SK-N-SH (cell line): ENCODE results near the gene DPP10. TPM values are rescaled to one million over a fixed set of nuclear protein-coding genes. Genes with fewer than 3 reads are reported as not detected.

Source experiments
- CTCF ChIA-PET: fragments of 300-600, 350-600 bp; formaldehyde crosslinking; extraction: SDS; loops from one replicate; lab custom pipeline; 2021; lab: Yijun Ruan, JAX
- POLR2A ChIA-PET: fragments of 350-600 bp; sonication (Branson Sonifier 250); formaldehyde crosslinking; extraction: SDS; loops from one replicate; lab custom pipeline; 2020; ENCODE audit warnings: antibody characterized with exemption, inconsistent platforms; lab: Yijun Ruan, JAX
- DNase-seq: peaks from one replicate; pipeline ENCODE4 v3.0.0; 2012
- H2AFZ ChIP-seq: fragments of 200-600 bp; sonication (generic); 2 replicates; pipeline ENCODE4 v1.8.1; 2016; ENCODE audit warnings: antibody characterized with exemption, mild to moderate bottlenecking, low read depth
- H3F3A ChIP-seq: fragments of 200-600 bp; sonication (generic); replicated peaks from 2 replicates; pipeline ENCODE3; 2016; ENCODE audit warnings: antibody characterized with exemption, mild to moderate bottlenecking; ENCODE audit not compliant: insufficient read depth
- H3K27ac ChIP-seq, 2 experiments: fragments of 200-500 bp in 1 of 2; fragments of 200-600 bp in 1 of 2; sonication (Bioruptor generic) in 1 of 2; sonication (generic), shearing (Covaris generic) in 1 of 2; 2 replicates each; pipeline versions ENCODE4 v1.5.1 to v1.6.1; 2014 to 2016; ENCODE audit warnings: low read depth in 2 of 2, inconsistent platforms in 1 of 2, low read length in 1 of 2, mild to moderate bottlenecking in 1 of 2, mixed read lengths in 1 of 2
- H3K27me3 ChIP-seq: fragments of 200-600 bp; sonication (generic), shearing (Covaris generic); 2 replicates; pipeline ENCODE4 v1.6.1; 2016; ENCODE audit warnings: mixed run types; ENCODE audit not compliant: insufficient read depth
- H3K36me3 ChIP-seq, 2 experiments: fragments of 200-500 bp in 1 of 2; fragments of 200-600 bp in 1 of 2; sonication (Bioruptor generic) in 1 of 2; sonication (generic) in 1 of 2; replicated peaks in 1 of 2; 2 replicates each; pipeline versions ENCODE3 to v1.5.1; 2014 to 2016; ENCODE audit warnings: low read length in 1 of 2, mild to moderate bottlenecking in 1 of 2; ENCODE audit not compliant: insufficient read depth in 2 of 2, control insufficient read depth in 1 of 2
- H3K4me1 ChIP-seq, 2 experiments: fragments of 200-500 bp in 1 of 2; fragments of 200-600 bp in 1 of 2; sonication (Bioruptor generic) in 1 of 2; sonication (generic), shearing (Covaris generic) in 1 of 2; 2 replicates each; pipeline versions ENCODE4 v1.5.1 to v1.6.1; 2014 to 2016; ENCODE audit warnings: low read depth in 1 of 2, low read length in 1 of 2, mixed run types in 1 of 2; ENCODE audit not compliant: insufficient read depth in 2 of 2, control insufficient read depth in 1 of 2
- H3K4me2 ChIP-seq: fragments of 200-600 bp; sonication (generic), shearing (Covaris generic); 2 replicates; pipeline ENCODE4 v1.6.1; 2017; ENCODE audit warnings: mixed run types
- H3K4me3 ChIP-seq, 2 experiments: fragments of 200-500 bp in 1 of 2; fragments of 200-600 bp in 1 of 2; sonication (Bioruptor generic) in 1 of 2; sonication (generic), shearing (Covaris generic) in 1 of 2; 2 replicates each; pipeline versions ENCODE4 v1.5.1 to v1.8.1; 2014 to 2016; ENCODE audit warnings: low read depth in 2 of 2, inconsistent platforms in 1 of 2, low read length in 1 of 2, mild to moderate bottlenecking in 1 of 2, mixed read lengths in 1 of 2, moderate library complexity in 1 of 2
- H3K79me2 ChIP-seq: fragments of 200-600 bp; sonication (generic); 2 replicates; pipeline ENCODE4 v1.8.1; 2017; ENCODE audit warnings: mild to moderate bottlenecking; ENCODE audit not compliant: insufficient read depth
- H3K9ac ChIP-seq: fragments of 200-600 bp; sonication (generic); 2 replicates; pipeline ENCODE4 v1.6.1; 2017; ENCODE audit warnings: mixed run types
- H3K9me2 ChIP-seq: fragments of 200-600 bp; sonication (generic); 2 replicates; pipeline ENCODE4 v1.6.1; 2017; ENCODE audit warnings: mixed run types
- H3K9me3 ChIP-seq: fragments of 200-600 bp; sonication (generic); 2 replicates; pipeline ENCODE4 v1.6.1; 2017; ENCODE audit warnings: mixed run types, mild to moderate bottlenecking, moderate library complexity
- H4K20me1 ChIP-seq: fragments of 200-600 bp; sonication (generic); 2 replicates; pipeline ENCODE4 v1.6.1; 2017; ENCODE audit warnings: mild to moderate bottlenecking, mixed run types; ENCODE audit not compliant: insufficient read depth
- CHD2 ChIP-seq: fragments of 150-350 bp; IDR thresholded peaks from 2 replicates; pipeline ENCODE4 v1.6.1; 2018; ENCODE audit warnings: low read length; ENCODE audit not compliant: partially characterized antibody
- ELF1 ChIP-seq: IDR thresholded peaks from 2 replicates; pipeline ENCODE4 v1.4.0; 2012
- EZH2phosphoT487 ChIP-seq: fragments of 200-600 bp; sonication (generic); IDR thresholded peaks from 2 replicates; pipeline ENCODE4 v1.6.1; 2017; ENCODE audit warnings: low read depth, mixed run types, mild to moderate bottlenecking, antibody characterized with exemption, moderate library complexity, borderline replicate concordance
- FOSL2 ChIP-seq: IDR thresholded peaks from 2 replicates; pipeline ENCODE4 v1.4.0; 2012; ENCODE audit warnings: low read depth, mild to moderate bottlenecking, moderate library complexity, borderline replicate concordance
- IRF3 ChIP-seq: fragments of 150-350 bp; IDR thresholded peaks from 2 replicates; pipeline ENCODE4 v1.6.1; 2016; ENCODE audit warnings: mild to moderate bottlenecking, low read depth, low read length
- JUND ChIP-seq: IDR thresholded peaks from 2 replicates; pipeline ENCODE4 v1.4.0; 2012
- MEF2A ChIP-seq: IDR thresholded peaks from 2 replicates; pipeline ENCODE4 v1.4.0; 2012; ENCODE audit warnings: low read depth, borderline replicate concordance
- NFIC ChIP-seq: IDR thresholded peaks from 2 replicates; pipeline ENCODE4 v1.4.0; 2012; ENCODE audit warnings: borderline replicate concordance
- POLR2AphosphoS5 ChIP-seq: IDR thresholded peaks from 2 replicates; pipeline ENCODE4 v1.6.1; 2012; ENCODE audit warnings: low read depth, low read length
- RFX5 ChIP-seq: IDR thresholded peaks from 2 replicates; pipeline ENCODE4 v1.6.1; 2012; ENCODE audit warnings: mild to moderate bottlenecking, improper control_type of control experiment, low read length
- RXRA ChIP-seq: IDR thresholded peaks from 2 replicates; pipeline ENCODE4 v1.4.0; 2012; ENCODE audit warnings: low read depth, mild to moderate bottlenecking, borderline replicate concordance
- SIN3A ChIP-seq: IDR thresholded peaks from 2 replicates; pipeline ENCODE4 v1.6.1; 2012; ENCODE audit warnings: low read depth, mild to moderate bottlenecking, low read length, moderate library complexity, borderline replicate concordance
- SMC3 ChIP-seq: IDR thresholded peaks from 2 replicates; pipeline ENCODE4 v1.6.1; 2012; ENCODE audit warnings: low read depth, low read length, improper control_type of control experiment
- TEAD4 ChIP-seq: IDR thresholded peaks from 2 replicates; pipeline ENCODE4 v1.4.0; 2012; ENCODE audit warnings: mild to moderate bottlenecking, borderline replicate concordance; ENCODE audit not compliant: insufficient read depth
- WGBS: methylation state at CpG from one replicate; pipeline ENCODE4 v1.1.6; 2017; ENCODE audit warnings: low lambda C conversion rate; 5-methylcytosine and 5-hydroxymethylcytosine counted together
- polyA plus RNA-seq, 3 experiments: library from polyadenylated mRNA; depleted of rRNA; stranded (reverse); fragments of >200 nt; gene quantifications; 2 replicates each; pipeline ENCODE4 v1.2.3, GENCODE V29; 2012
- TF ChIP-seq, protein P1 (sequence below): IDR thresholded peaks from 2 replicates; pipeline ENCODE4 v1.4.0; 2012; ENCODE audit warnings: low read depth, borderline replicate concordance
- TF ChIP-seq, protein P2 (sequence below): IDR thresholded peaks from 2 replicates; pipeline ENCODE4; 2012

DPP10 gene
- polyA plus RNA-seq, 1 of the 3 experiments (the other 2 are of a cell fraction), result not detected

DNA sequence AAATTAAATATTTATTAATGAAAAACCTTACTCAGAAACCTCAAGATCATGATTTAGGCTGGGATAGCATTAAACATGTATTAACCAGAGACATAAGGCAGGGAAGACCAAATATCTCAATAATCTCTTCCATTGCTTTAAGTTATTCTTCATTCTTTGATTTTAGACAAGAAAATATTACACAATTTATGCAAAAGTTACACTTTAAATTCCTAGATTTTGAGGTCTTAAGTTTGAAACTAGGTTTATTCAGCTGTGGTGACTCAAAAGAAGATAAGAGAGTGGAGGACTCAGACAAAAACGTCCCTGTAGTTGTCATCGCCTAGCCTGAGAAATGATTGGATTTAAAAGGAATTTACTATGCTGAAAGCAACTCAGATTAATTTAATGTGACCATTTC is 1110.3 kb downstream of the DPP10 start:
- DNase-seq, result no peak
- Histone ChIP-seq H3K9me3 (no peaks in the 10 kb centered on the region), H3K27me3 (no peaks in the 10 kb centered on the region), H3K36me3 (no peaks in the 10 kb centered on the region), H3K9ac (no peak overlapping the region), H3F3A (no peaks in the 10 kb centered on the region), H3K27ac (no peak overlapping the region), H3K4me2 (no peak overlapping the region), H4K20me1 (no peaks in the 10 kb centered on the region), H3K79me2 (no peaks in the 10 kb centered on the region), H3K4me3 (no peak overlapping the region), H2AFZ (no peak overlapping the region), H3K4me1 (no peaks in the 10 kb centered on the region), H3K9me2 (no peaks in the 10 kb centered on the region)
- WGBS, result 15% methylated on average over 2 of the region's 2 CpGs
- CTCF ChIA-PET, result no interaction called here
- no peak for TF ChIP-seq TEAD4
- TF ChIP-seq, protein P1, sequence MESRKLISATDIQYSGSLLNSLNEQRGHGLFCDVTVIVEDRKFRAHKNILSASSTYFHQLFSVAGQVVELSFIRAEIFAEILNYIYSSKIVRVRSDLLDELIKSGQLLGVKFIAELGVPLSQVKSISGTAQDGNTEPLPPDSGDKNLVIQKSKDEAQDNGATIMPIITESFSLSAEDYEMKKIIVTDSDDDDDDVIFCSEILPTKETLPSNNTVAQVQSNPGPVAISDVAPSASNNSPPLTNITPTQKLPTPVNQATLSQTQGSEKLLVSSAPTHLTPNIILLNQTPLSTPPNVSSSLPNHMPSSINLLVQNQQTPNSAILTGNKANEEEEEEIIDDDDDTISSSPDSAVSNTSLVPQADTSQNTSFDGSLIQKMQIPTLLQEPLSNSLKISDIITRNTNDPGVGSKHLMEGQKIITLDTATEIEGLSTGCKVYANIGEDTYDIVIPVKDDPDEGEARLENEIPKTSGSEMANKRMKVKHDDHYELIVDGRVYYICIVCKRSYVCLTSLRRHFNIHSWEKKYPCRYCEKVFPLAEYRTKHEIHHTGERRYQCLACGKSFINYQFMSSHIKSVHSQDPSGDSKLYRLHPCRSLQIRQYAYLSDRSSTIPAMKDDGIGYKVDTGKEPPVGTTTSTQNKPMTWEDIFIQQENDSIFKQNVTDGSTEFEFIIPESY, result no peak
- no peak for TF ChIP-seq NFIC
- no peak for TF ChIP-seq CHD2
- POLR2A ChIA-PET, result no interaction called here

DNA sequence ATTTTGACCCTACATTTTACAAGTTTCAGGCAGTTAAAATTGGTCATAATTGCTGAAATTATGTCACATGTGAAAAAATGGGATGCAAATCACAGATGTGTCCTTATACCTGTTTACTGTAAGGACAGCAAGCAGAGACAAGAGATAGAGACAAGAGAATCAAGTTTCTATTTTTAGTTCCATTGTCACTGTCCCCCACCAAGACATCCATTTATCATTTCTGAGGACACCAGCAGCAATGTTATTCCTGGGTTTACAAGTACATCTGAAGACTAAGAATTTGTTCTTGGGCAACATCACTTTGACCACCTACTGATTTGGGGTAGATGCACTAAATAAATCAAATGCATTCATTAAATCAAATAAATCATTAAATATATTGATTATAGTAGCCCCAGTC is 1111.7 kb downstream of the DPP10 start:
- CTCF ChIA-PET, result no interaction called here
- no peaks in the 10 kb centered on the region for H3F3A ChIP-seq

More for the DNA sequence above, 1111.7 kb downstream of the DPP10 start:
- Histone ChIP-seq H3K4me3 (no peak overlapping the region), H3K4me2 (no peak overlapping the region), H2AFZ (no peak overlapping the region), H4K20me1 (no peaks in the 10 kb centered on the region), H3K9me2 (no peaks in the 10 kb centered on the region), H3K9ac (no peak overlapping the region), H3K79me2 (no peaks in the 10 kb centered on the region), H3K27me3 (no peaks in the 10 kb centered on the region), H3K9me3 (no peaks in the 10 kb centered on the region), H3K27ac (no peak overlapping the region), H3K4me1 (no peaks in the 10 kb centered on the region), H3K36me3 (no peaks in the 10 kb centered on the region)
- TF ChIP-seq POLR2AphosphoS5 (no peak), EZH2phosphoT487 (no peak), JUND (no peak), RXRA (no peak), SMC3 (no peak), FOSL2 (no peak), MEF2A (no peak), IRF3 (no peak), ELF1 (no peak), SIN3A (no peak), RFX5 (no peak)
- TF ChIP-seq, protein P2, sequence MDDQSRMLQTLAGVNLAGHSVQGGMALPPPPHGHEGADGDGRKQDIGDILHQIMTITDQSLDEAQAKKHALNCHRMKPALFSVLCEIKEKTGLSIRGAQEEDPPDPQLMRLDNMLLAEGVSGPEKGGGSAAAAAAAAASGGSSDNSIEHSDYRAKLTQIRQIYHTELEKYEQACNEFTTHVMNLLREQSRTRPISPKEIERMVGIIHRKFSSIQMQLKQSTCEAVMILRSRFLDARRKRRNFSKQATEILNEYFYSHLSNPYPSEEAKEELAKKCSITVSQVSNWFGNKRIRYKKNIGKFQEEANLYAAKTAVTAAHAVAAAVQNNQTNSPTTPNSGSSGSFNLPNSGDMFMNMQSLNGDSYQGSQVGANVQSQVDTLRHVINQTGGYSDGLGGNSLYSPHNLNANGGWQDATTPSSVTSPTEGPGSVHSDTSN, result no peak
- POLR2A ChIA-PET, result no interaction called here
- DNase-seq, result no peak
